ENCODE results near the gene NOP14. TPM values are rescaled to one million over a fixed set of nuclear protein-coding genes. Genes with fewer than 3 reads are reported as not detected.

Gene NOP14
- total and polyA plus RNA-seq, 8 donors: 11.7 to 68.7 (median 18.1) TPM

GRCh38 chr4:2944586-2945526 is 18.4 kb downstream of the NOP14 start:
- H3K4me3 ChIP-seq: no peak overlapping the region
- no peak for DNase-seq
- intact Hi-C loops (cut with DNase I; ENCODE audit: low total_unique reads): no loop called here
- peaks cover 76 to 100% (median 100%) of the 10 kb centered on the region in 4 donors for H3K36me3 ChIP-seq
- TF ChIP-seq POLR2A (IDR thresholded peaks at IDR 0.05): no peak
- TF ChIP-seq POLR2AphosphoS5 (IDR thresholded peaks at IDR 0.05): no peak
- TF ChIP-seq CTCF (IDR thresholded peaks at IDR 0.05): no peak
- no peak for TF ChIP-seq EP300 (IDR thresholded peaks at IDR 0.05)
- H3K27ac ChIP-seq: peak overlapping the region in 1 of 5 donors; percentile 4
- no peaks in the 10 kb centered on the region for H3K27me3 ChIP-seq
- H3K4me1 ChIP-seq: peaks cover 0 to 10% (median 9%) of the 10 kb centered on the region in 4 donors
- WGBS, 5 donors: 84 to 90% (median 89%) methylated on average over 28 to 30 of the region's 30 CpGs
- H3K9me3 ChIP-seq: no peaks in the 10 kb centered on the region

DNA sequence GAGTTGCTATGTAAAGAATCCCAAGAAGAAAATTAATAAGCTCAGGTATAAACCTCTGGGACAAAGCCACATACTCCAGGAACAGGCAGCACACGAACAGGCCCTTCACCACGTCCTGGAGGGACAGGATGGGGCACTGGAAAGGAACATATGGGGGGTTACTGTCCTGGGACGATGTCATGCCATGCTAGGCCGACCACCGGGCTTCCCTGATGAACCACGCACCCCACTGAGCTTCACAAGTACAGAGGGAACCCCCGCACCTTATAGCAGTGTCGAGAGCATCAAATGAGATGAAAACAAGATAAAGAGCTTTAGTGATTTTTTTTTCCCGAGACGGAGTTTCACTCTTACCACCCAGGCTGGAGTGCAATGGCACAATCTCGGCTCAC is 19.1 kb downstream of the NOP14 start:
- Histone ChIP-seq H3K27ac (peak overlapping the region in 1 of 5 donors; percentile 4), H3K4me1 (peaks cover 0 to 10% (median 9%) of the 10 kb centered on the region in 4 donors), H3K27me3 (no peaks in the 10 kb centered on the region), H3K36me3 (peaks cover 78 to 100% (median 100%) of the 10 kb centered on the region in 4 donors), H3K9me3 (no peaks in the 10 kb centered on the region), H3K4me3 (no peak overlapping the region)
- 83 to 89% (median 86%) methylated on average over 11 of the region's 11 CpGs for WGBS, 5 donors
- intact Hi-C loops (cut with DNase I; ENCODE audit: low total_unique reads): no loop called here
- DNase-seq: no peak
- TF ChIP-seq EP300 (IDR thresholded peaks at IDR 0.05): no peak
- TF ChIP-seq POLR2AphosphoS5 (IDR thresholded peaks at IDR 0.05): no peak
- no peak for TF ChIP-seq CTCF (IDR thresholded peaks at IDR 0.05)
- TF ChIP-seq POLR2A (IDR thresholded peaks at IDR 0.05): no peak

- H3K4me3 ChIP-seq: no peak overlapping the region
- 93 to 95% (median 94%) methylated on average over 20 of the region's 20 CpGs for WGBS, 5 donors
- intact Hi-C loops (cut with DNase I; ENCODE audit: low total_unique reads): no loop called here
- H3K36me3 ChIP-seq: peaks cover 83 to 100% (median 100%) of the 10 kb centered on the region in 4 donors
- no peak for TF ChIP-seq CTCF (IDR thresholded peaks at IDR 0.05)
- TF ChIP-seq POLR2AphosphoS5 (IDR thresholded peaks at IDR 0.05): no peak
- TF ChIP-seq POLR2A (IDR thresholded peaks at IDR 0.05): no peak
- TF ChIP-seq EP300 (IDR thresholded peaks at IDR 0.05): no peak
- no peak for DNase-seq
- no peaks in the 10 kb centered on the region for H3K9me3 ChIP-seq
- peaks cover 0 to 10% (median 9%) of the 10 kb centered on the region in 4 donors for H3K4me1 ChIP-seq
- H3K27me3 ChIP-seq: no peaks in the 10 kb centered on the region
- peak overlapping the region in 4 of 5 donors; percentile 61 to 68 (median 67) for H3K27ac ChIP-seq
These were observed 19.7 kb downstream of the NOP14 start for GRCh38 chr4:2943364-2944090.

Data from stomach (tissue), 9 donors.